ENCODE data around the gene LRRTM2.

LRRTM2 gene

GRCh38 chr5:138867011-138867410 lies 8.1 kb downstream of the LRRTM2 start (continued):
- TF ChIP-seq PATZ1 (CRISPR knock-in tag; IDR thresholded peaks at IDR 0.05; ENCODE audit: borderline replicate concordance) (no peak), POU6F1 (CRISPR knock-in tag; IDR thresholded peaks at IDR 0.05; ENCODE audit: borderline replicate concordance, low read depth) (no peak), BACH2 (CRISPR knock-in tag; IDR thresholded peaks at IDR 0.05; ENCODE audit: borderline replicate concordance) (no peak)

- ATAC-seq, result no peak
- no peak for TF ChIP-seq CSDC2 (CRISPR knock-in tag; IDR thresholded peaks at IDR 0.05)
- no peak for TF ChIP-seq PPARA (CRISPR knock-in tag; IDR thresholded peaks at IDR 0.05; ENCODE audit: borderline replicate concordance)
- TF ChIP-seq ZC3H10 (CRISPR knock-in tag; IDR thresholded peaks at IDR 0.05), result no peak
- TF ChIP-seq ISL1 (CRISPR knock-in tag; IDR thresholded peaks at IDR 0.05), result no peak
- TF ChIP-seq ZNF8 (CRISPR knock-in tag; IDR thresholded peaks at IDR 0.05), result no peak
- no peak for TF ChIP-seq GLIS3 (CRISPR knock-in tag; IDR thresholded peaks at IDR 0.05)
- TF ChIP-seq TOX (CRISPR knock-in tag; IDR thresholded peaks at IDR 0.05; ENCODE audit: borderline replicate concordance), result no peak
- no peak for TF ChIP-seq ZFP30 (CRISPR knock-in tag; IDR thresholded peaks at IDR 0.05)
- TF ChIP-seq ARNTL (CRISPR knock-in tag; IDR thresholded peaks at IDR 0.05; ENCODE audit: borderline replicate concordance, low read depth), result no peak
- TF ChIP-seq CREB5 (CRISPR knock-in tag; IDR thresholded peaks at IDR 0.05; ENCODE audit: low read depth), result no peak
- no peak for TF ChIP-seq ZFP3 (CRISPR knock-in tag; IDR thresholded peaks at IDR 0.05)
- TF ChIP-seq RARB (CRISPR knock-in tag; IDR thresholded peaks at IDR 0.05), result no peak
- no peak for TF ChIP-seq TSHZ2 (CRISPR knock-in tag; IDR thresholded peaks at IDR 0.05)
- no peak for TF ChIP-seq ESRRG (CRISPR knock-in tag; IDR thresholded peaks at IDR 0.05)
- TF ChIP-seq POU6F1 (CRISPR knock-in tag; IDR thresholded peaks at IDR 0.05; ENCODE audit: borderline replicate concordance, low read depth), result no peak
- TF ChIP-seq ZNF70 (CRISPR knock-in tag; IDR thresholded peaks at IDR 0.05), result no peak
These were observed 22.0 kb downstream of the LRRTM2 start for GRCh38 chr5:138853132-138853531.

- ATAC-seq, result no peak
- no peak for TF ChIP-seq TOX (CRISPR knock-in tag; IDR thresholded peaks at IDR 0.05; ENCODE audit: borderline replicate concordance)
- no peak for TF ChIP-seq PATZ1 (CRISPR knock-in tag; IDR thresholded peaks at IDR 0.05; ENCODE audit: borderline replicate concordance)
- TF ChIP-seq BACH2 (CRISPR knock-in tag; IDR thresholded peaks at IDR 0.05; ENCODE audit: borderline replicate concordance), result no peak
- TF ChIP-seq CSDC2 (CRISPR knock-in tag; IDR thresholded peaks at IDR 0.05), result no peak
- no peak for TF ChIP-seq CSRNP3 (CRISPR knock-in tag; IDR thresholded peaks at IDR 0.05)
- TF ChIP-seq ISL1 (CRISPR knock-in tag; IDR thresholded peaks at IDR 0.05), result no peak
- no peak for TF ChIP-seq POU6F1 (CRISPR knock-in tag; IDR thresholded peaks at IDR 0.05; ENCODE audit: borderline replicate concordance, low read depth)
- no peak for TF ChIP-seq ZC3H10 (CRISPR knock-in tag; IDR thresholded peaks at IDR 0.05)
- TF ChIP-seq ESRRG (CRISPR knock-in tag; IDR thresholded peaks at IDR 0.05), result no peak
- TF ChIP-seq OSR1 (CRISPR knock-in tag; IDR thresholded peaks at IDR 0.05), result no peak
These were observed 24.2 kb downstream of the LRRTM2 start for GRCh38 chr5:138850865-138851435.
